HUES48 (cell line): ENCODE data around the gene RUSC1.

Source experiments
- H3K27ac ChIP-seq: one replicate; pipeline ENCODE4 v1.7.0; 2013; ENCODE audit warnings: low read depth, low read length, inconsistent platforms
- H3K27me3 ChIP-seq: 2 replicates; pipeline ENCODE4 v1.6.1; 2013; ENCODE audit warnings: mild to moderate bottlenecking, low read length; ENCODE audit not compliant: control insufficient read depth, insufficient read depth
- H3K36me3 ChIP-seq: 2 replicates; pipeline ENCODE4 v1.6.1; 2013; ENCODE audit warnings: low read length; ENCODE audit not compliant: control insufficient read depth, insufficient read depth
- H3K4me1 ChIP-seq: 2 replicates; pipeline ENCODE4 v1.6.1; 2013; ENCODE audit warnings: mild to moderate bottlenecking, low read length; ENCODE audit not compliant: control insufficient read depth, insufficient read depth
- H3K4me3 ChIP-seq: 2 replicates; pipeline ENCODE4 v1.5.1; 2013; ENCODE audit warnings: mild to moderate bottlenecking, low read depth, low read length
- H3K9ac ChIP-seq: 2 replicates; pipeline ENCODE4 v1.6.1; 2013; ENCODE audit warnings: mild to moderate bottlenecking, low read depth, low read length, moderate library complexity
- H3K9me3 ChIP-seq: 2 replicates; pipeline ENCODE4 v1.6.1; 2013; ENCODE audit warnings: low read length; ENCODE audit not compliant: control insufficient read depth, insufficient read depth

Gene RUSC1

GRCh38 chr1:155296661-155297060 lies 24.0 kb upstream of the RUSC1 start:
- H3K4me3 ChIP-seq = no peak overlapping the region
- H3K9me3 ChIP-seq = no peaks in the 10 kb centered on the region
- H3K9ac ChIP-seq = no peak overlapping the region
- H3K27ac ChIP-seq = no peak overlapping the region
- no peaks in the 10 kb centered on the region for H3K36me3 ChIP-seq
- H3K4me1 ChIP-seq = peaks cover 17% of the 10 kb centered on the region; the same call in 1 of the 2 replicates
- H3K27me3 ChIP-seq = peaks cover 37% of the 10 kb centered on the region

DNA sequence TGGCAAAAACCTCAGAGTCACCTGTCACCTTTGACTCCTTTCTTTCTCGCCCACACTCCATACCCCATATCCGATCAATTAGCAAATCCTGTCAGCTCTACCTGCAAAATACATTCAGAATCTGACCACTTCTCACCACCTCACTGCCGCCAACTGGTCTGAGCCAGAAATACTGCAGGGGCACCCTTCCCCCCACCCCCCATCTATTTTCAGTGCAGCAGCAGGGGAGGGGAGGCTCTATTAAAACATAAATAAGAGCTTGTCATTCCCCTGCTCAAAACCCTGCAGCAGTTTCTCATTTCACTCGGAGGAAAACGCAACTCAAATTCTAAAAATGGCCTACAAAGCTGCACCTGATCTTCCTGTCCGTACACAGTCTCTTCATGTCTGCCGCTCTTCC lies 23.3 kb upstream of the RUSC1 start:
- H3K27ac ChIP-seq = no peak overlapping the region
- peaks cover 17% of the 10 kb centered on the region; the same call in 1 of the 2 replicates for H3K4me1 ChIP-seq
- H3K9me3 ChIP-seq = no peaks in the 10 kb centered on the region
- no peaks in the 10 kb centered on the region for H3K36me3 ChIP-seq
- H3K9ac ChIP-seq = no peak overlapping the region
- peaks cover 37% of the 10 kb centered on the region for H3K27me3 ChIP-seq
- no peak overlapping the region for H3K4me3 ChIP-seq

DNA sequence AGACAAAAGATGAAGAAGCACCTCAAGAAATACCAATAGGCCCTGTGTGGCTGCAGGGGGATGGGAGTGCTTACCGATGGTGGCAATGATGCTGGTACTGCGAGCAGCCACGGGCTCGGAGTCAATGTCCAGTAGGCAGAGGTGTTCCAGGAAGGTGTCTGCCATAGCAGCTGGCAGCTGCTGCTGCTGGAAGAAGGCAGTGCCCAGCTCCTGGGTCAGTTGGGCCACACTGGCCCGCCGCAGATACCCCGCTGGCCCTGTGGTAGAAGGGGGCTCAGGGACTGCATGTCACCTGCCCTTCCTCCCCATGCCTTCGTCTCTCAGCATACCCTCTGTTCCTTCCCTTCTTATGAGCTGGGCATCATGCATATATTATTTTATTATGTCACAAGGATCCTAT lies 20.7 kb upstream of the RUSC1 start:
- Histone ChIP-seq H3K4me1 (peaks cover 14% of the 10 kb centered on the region; the same call in 1 of the 2 replicates), H3K27me3 (peaks cover 19% of the 10 kb centered on the region), H3K36me3 (no peaks in the 10 kb centered on the region), H3K9ac (no peak overlapping the region), H3K4me3 (no peak overlapping the region), H3K9me3 (no peaks in the 10 kb centered on the region), H3K27ac (no peak overlapping the region)

DNA sequence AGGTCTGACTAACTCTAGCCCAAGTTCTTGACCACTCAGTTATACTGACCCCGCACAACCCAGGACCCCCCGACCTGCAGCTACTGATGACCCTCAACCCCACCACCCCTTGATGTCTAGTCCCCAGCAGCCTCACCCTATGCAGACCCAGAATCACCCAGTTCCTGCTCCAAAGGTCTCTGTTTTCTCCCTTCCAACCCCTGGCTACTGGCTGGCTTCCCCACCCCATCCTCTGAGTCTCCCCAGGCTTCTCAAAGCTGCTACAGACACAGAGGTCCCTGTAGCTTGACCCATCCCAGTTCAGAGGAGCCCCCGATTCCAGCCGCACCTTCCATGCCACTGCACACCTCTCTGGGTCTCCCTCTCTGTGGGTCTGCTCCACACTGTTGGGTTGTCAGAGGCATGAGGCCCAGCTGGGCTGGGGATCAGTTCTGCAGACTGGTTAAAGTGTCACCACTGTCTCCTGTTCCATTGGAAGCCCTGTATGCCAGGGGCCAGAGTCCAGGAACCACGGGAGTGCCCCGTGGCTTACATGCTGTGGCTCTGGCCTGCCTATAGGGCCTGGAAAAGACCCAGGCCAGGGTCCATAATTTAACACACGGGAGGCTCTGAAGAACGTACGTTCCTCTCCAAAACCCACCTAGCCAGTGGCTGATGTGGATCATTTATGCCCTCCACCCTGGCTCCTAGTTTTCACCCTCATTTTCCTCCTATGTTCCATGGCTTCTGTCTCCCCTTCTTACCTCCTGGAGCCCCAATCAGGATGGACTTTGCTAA lies 20.0 kb upstream of the RUSC1 start:
- Histone ChIP-seq H3K27me3 (peaks cover 12% of the 10 kb centered on the region), H3K36me3 (no peaks in the 10 kb centered on the region), H3K4me3 (no peak overlapping the region), H3K9me3 (no peaks in the 10 kb centered on the region), H3K9ac (no peak overlapping the region), H3K4me1 (peaks cover 12% of the 10 kb centered on the region; the same call in 1 of the 2 replicates), H3K27ac (no peak overlapping the region)

DNA sequence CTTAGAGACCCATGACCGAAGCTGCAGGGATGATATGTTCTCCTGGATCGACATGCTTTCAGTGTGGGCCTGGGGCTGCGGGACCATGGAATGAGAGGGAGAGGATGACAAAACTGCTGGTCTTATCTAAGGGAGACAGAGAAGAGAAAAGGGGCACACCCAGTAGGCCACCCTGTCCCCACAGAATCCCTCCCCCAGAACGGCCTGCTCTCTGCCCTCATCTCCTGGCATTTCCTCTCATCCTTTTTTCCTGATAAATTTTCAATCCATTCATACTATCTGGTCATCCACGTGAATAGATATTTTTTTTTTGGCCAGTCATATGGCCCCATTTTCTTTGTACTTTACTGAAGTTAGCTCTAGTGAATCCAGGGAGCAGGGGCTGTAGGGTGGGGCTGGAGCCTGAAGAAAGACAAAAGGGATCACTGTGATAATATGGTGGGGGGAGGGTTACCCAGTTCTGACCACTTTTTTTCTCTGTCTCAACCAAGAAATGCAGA lies 19.3 kb upstream of the RUSC1 start, which contains the start of gene PKLR:
Gene PKLR (minus strand): TSS at position 97 of the 500 bp plus-strand sequence. CDS start 43 bp downstream, at position 54.
- Histone ChIP-seq H3K4me1 (peaks cover 9% of the 10 kb centered on the region; the same call in 1 of the 2 replicates), H3K27me3 (peaks cover 8% of the 10 kb centered on the region; the same call in 1 of the 2 replicates), H3K27ac (no peak within 1 kb of the TSS), H3K9ac (no peak within 1 kb of the TSS), H3K36me3 (no peaks in the 10 kb centered on the region), H3K4me3 (no peak within 1 kb of the TSS), H3K9me3 (no peaks in the 10 kb centered on the region)

- H3K27ac ChIP-seq = no peak overlapping the region
- H3K9ac ChIP-seq = no peak overlapping the region
These were observed 16.1 kb upstream of the RUSC1 start for GRCh38 chr1:155304558-155305063.

GRCh38 chr1:155305881-155306391 lies 14.8 kb upstream of the RUSC1 start:
- no peak overlapping the region for H3K9ac ChIP-seq

More at GRCh38 chr1:155304558-155305063, 16.1 kb upstream of the RUSC1 start:
- Histone ChIP-seq H3K27me3 (0 out of 2 replicates have a peak, but pooled peaks cover 4% of the 10 kb centered on the region), H3K9me3 (no peaks in the 10 kb centered on the region), H3K4me3 (no peak overlapping the region), H3K4me1 (0 out of 2 replicates have a peak, but pooled peaks cover 3% of the 10 kb centered on the region), H3K36me3 (no peaks in the 10 kb centered on the region)

DNA sequence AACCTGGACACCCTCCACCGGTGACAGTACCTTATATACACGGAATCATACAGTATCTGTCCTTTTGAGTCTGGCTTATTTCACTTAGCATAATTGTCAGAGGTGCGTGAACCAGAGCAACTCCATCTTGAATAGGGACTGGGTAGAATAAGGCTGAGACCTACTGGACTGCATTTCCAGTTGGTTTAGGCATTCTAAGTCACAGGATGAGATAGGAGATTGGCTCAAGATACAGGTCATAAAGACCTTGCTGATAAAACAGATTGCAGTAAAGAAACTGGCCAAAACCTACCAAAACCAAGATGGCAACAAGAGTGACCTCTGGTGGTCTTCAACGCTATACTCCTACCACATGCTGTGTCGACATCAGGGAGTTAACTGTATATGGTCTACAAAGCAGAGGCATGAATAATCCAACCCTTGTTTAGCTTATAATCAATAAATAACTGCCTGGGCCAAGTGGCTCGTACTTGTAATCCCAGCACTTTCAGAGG lies 13.4 kb upstream of the RUSC1 start:
- Histone ChIP-seq H3K36me3 (peaks cover 20% of the 10 kb centered on the region), H3K27ac (peak overlapping the region; percentile 97), H3K27me3 (0 out of 2 replicates have a peak, but pooled peaks cover 4% of the 10 kb centered on the region), H3K4me1 (0 out of 2 replicates have a peak, but pooled peaks cover 3% of the 10 kb centered on the region), H3K9ac (no peak overlapping the region), H3K9me3 (no peaks in the 10 kb centered on the region), H3K4me3 (no peak overlapping the region)

More at GRCh38 chr1:155305881-155306391, 14.8 kb upstream of the RUSC1 start:
- H3K27me3 ChIP-seq = 0 out of 2 replicates have a peak, but pooled peaks cover 4% of the 10 kb centered on the region
- no peaks in the 10 kb centered on the region for H3K9me3 ChIP-seq
- peaks cover 9% of the 10 kb centered on the region for H3K36me3 ChIP-seq
- no peak overlapping the region for H3K27ac ChIP-seq
- H3K4me1 ChIP-seq = 0 out of 2 replicates have a peak, but pooled peaks cover 3% of the 10 kb centered on the region
- H3K4me3 ChIP-seq = no peak overlapping the region

DNA sequence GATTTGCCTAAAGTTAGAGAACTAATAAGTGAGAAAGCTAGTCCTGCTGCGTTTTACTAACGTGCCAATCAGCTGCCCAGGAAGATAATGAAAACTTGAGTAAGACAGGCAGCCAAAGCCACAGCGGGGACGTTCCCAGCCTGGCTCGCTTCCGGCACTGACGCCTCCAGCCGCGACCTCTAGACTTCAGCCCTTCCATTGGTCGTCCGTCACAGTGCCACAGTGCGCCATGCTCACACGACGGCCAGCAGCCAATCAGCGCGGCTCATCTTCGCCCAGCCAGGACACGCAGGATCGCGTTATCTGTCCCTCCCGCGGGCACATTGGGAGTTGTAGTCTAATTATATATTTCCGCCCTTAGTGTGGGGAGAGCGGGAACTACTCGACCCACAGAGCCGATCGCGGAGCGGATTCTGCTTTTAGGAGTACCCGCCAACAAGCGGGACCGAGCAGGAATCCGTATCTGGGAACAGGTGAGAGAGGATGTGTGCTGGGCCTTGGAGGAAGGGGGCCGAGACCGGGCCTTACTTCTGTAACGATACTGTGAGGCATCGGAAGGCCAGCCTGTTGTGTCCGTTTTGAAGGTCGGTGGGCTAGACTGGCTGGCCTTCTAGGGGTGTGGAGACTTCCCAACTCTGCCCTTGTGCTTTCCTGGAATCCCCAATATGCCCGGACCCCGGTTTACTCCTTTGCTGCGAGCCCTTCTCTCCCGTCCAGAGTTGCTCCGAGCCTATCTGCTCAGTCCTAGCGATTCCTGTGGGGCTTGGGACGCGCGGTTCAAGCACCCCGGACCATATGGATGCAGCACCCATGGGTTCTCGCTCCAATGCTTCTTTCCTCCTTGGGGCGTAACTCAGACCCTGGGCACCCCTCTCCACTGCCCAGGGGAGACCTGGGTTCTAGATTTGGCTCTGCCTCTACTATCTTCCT lies 11.9 kb upstream of the RUSC1 start, which contains the start of gene FDPS:
Gene FDPS (plus strand): TSS at position 374 of the 930 bp plus-strand sequence. CDS start 924 bp downstream, outside the sequence.
- Histone ChIP-seq H3K27ac (peak within 1 kb of the TSS; percentile 97), H3K36me3 (peaks cover 31% of the 10 kb centered on the region), H3K4me1 (0 out of 2 replicates have a peak, but pooled peaks cover 3% of the 10 kb centered on the region), H3K9me3 (no peaks in the 10 kb centered on the region), H3K27me3 (0 out of 2 replicates have a peak, but pooled peaks cover 4% of the 10 kb centered on the region), H3K4me3 (peak within 1 kb of the TSS; percentile 99), H3K9ac (peak within 1 kb of the TSS; percentile 89)
